ENCODE data around the gene SLC22A23. TPM values are rescaled to one million over a fixed set of nuclear protein-coding genes. Genes with fewer than 3 reads are reported as not detected.

Gene SLC22A23
- total RNA-seq, 1 donor from 2014 or later = 14.6 TPM

- Mint-ChIP-seq H3K27ac (ENCODE audit: unreplicated experiment) (peak overlapping the region; percentile 93), H3K9me3 (peaks cover 3% of the 10 kb centered on the region), H3K4me1 (peaks cover 92% of the 10 kb centered on the region), H3K36me3 (ENCODE audit: low read depth) (no peaks in the 10 kb centered on the region), H3K27me3 (ENCODE audit: low read depth) (no peaks in the 10 kb centered on the region), H3K4me3 (peak overlapping the region; percentile 42)
- DNase-seq (ENCODE audit: low read depth, low spot score) = no peak
- no peak for TF ChIP-seq CTCF (conservative IDR thresholded peaks at IDR 0.05)
Observed at GRCh38 chr6:3349388-3350251, 107.2 kb downstream of the SLC22A23 start.

GRCh38 chr6:3348821-3349220, 108.0 kb downstream of the SLC22A23 start:
- DNase-seq (ENCODE audit: low read depth, low spot score) = no peak
- Mint-ChIP-seq H3K9me3 (peaks cover 3% of the 10 kb centered on the region), H3K27me3 (ENCODE audit: low read depth) (no peaks in the 10 kb centered on the region), H3K4me3 (peak overlapping the region; percentile 22), H3K27ac (ENCODE audit: unreplicated experiment) (no peak overlapping the region), H3K4me1 (peaks cover 88% of the 10 kb centered on the region), H3K36me3 (ENCODE audit: low read depth) (no peaks in the 10 kb centered on the region)
- no peak for TF ChIP-seq CTCF (conservative IDR thresholded peaks at IDR 0.05)

- no peak for TF ChIP-seq CTCF (conservative IDR thresholded peaks at IDR 0.05)
- Mint-ChIP-seq H3K27ac (ENCODE audit: unreplicated experiment) (no peak overlapping the region), H3K27me3 (ENCODE audit: low read depth) (no peaks in the 10 kb centered on the region), H3K4me1 (peaks cover 88% of the 10 kb centered on the region), H3K36me3 (ENCODE audit: low read depth) (no peaks in the 10 kb centered on the region), H3K4me3 (no peak overlapping the region), H3K9me3 (peaks cover 3% of the 10 kb centered on the region)
- DNase-seq (ENCODE audit: low read depth, low spot score) = no peak
Observed at GRCh38 chr6:3347826-3348225, 109.0 kb downstream of the SLC22A23 start.

- peaks cover 88% of the 10 kb centered on the region for H3K4me1 Mint-ChIP-seq
- H3K4me3 Mint-ChIP-seq = peak overlapping the region; percentile 9
- DNase-seq (ENCODE audit: low read depth, low spot score) = no peak
- TF ChIP-seq CTCF (conservative IDR thresholded peaks at IDR 0.05) = no peak
- no peak overlapping the region for H3K27ac Mint-ChIP-seq (ENCODE audit: unreplicated experiment)
- H3K27me3 Mint-ChIP-seq (ENCODE audit: low read depth) = no peaks in the 10 kb centered on the region
- H3K36me3 Mint-ChIP-seq (ENCODE audit: low read depth) = no peaks in the 10 kb centered on the region
- peaks cover 3% of the 10 kb centered on the region for H3K9me3 Mint-ChIP-seq
Observed at GRCh38 chr6:3347247-3347646, 109.6 kb downstream of the SLC22A23 start.

GRCh38 chr6:3346476-3346875, 110.4 kb downstream of the SLC22A23 start:
- peaks cover 88% of the 10 kb centered on the region for H3K4me1 Mint-ChIP-seq
- no peak overlapping the region for H3K27ac Mint-ChIP-seq (ENCODE audit: unreplicated experiment)
- DNase-seq (ENCODE audit: low read depth, low spot score) = no peak
- H3K4me3 Mint-ChIP-seq = peak overlapping the region; percentile 10
- no peaks in the 10 kb centered on the region for H3K27me3 Mint-ChIP-seq (ENCODE audit: low read depth)
- no peaks in the 10 kb centered on the region for H3K36me3 Mint-ChIP-seq (ENCODE audit: low read depth)
- no peak for TF ChIP-seq CTCF (conservative IDR thresholded peaks at IDR 0.05)
- H3K9me3 Mint-ChIP-seq = peaks cover 3% of the 10 kb centered on the region
